ENCODE data around the gene MCRS1. TPM values are rescaled to one million over a fixed set of nuclear protein-coding genes. Genes with fewer than 3 reads are reported as not detected.

Gene MCRS1
- total RNA-seq, 6 donors from 2014 or later, result 39.6 to 85.9 (median 62.7) TPM

- Histone ChIP-seq H3K36me3 (peaks cover 7 to 30% (median 19%) of the 10 kb centered on the region in 4 donors), H3K27ac (no peak overlapping the region), H3K4me1 (peaks cover 8 to 12% (median 9%) of the 10 kb centered on the region in 4 donors), H3K4me3 (no peak overlapping the region), H3K27me3 (peaks cover 0 to 15% (median 7%) of the 10 kb centered on the region in 4 donors), H3K9me3 (no peaks in the 10 kb centered on the region)
- TF ChIP-seq POLR2A (IDR thresholded peaks at IDR 0.05), result no peak
- peak in 3 of 6 experiments; percentile 30 to 49 (median 39) for TF ChIP-seq CTCF (IDR thresholded peaks at IDR 0.05)
- no peak for DNase-seq
- no peak for ATAC-seq (ENCODE audit: low FRiP score in 2 of 2)
- 33 to 66% methylated on average over 1 to 2 of the region's 2 CpGs for WGBS, 2 donors
Observed at GRCh38 chr12:49553512-49554088, 14.3 kb downstream of the MCRS1 start.

GRCh38 chr12:49552899-49553298, 15.0 kb downstream of the MCRS1 start:
- TF ChIP-seq POLR2A (IDR thresholded peaks at IDR 0.05) (no peak), EP300 (IDR thresholded peaks at IDR 0.05) (no peak), CTCF (IDR thresholded peaks at IDR 0.05) (no peak), POLR2AphosphoS5 (IDR thresholded peaks at IDR 0.05) (no peak)
- 82 to 85% methylated on average over 8 of the region's 8 CpGs for WGBS, 2 donors
- ATAC-seq (ENCODE audit: low FRiP score in 2 of 2) (no peak), DNase-seq (no peak)
- Histone ChIP-seq H3K9me3 (no peaks in the 10 kb centered on the region), H3K27ac (no peak overlapping the region), H3K36me3 (peaks cover under 1 to 23% (median 12%) of the 10 kb centered on the region in 4 donors), H3K4me1 (peaks cover 12 to 15% (median 13%) of the 10 kb centered on the region in 4 donors), H3K27me3 (peaks cover 0 to 17% (median 10%) of the 10 kb centered on the region in 4 donors), H3K4me3 (no peak overlapping the region)

DNA sequence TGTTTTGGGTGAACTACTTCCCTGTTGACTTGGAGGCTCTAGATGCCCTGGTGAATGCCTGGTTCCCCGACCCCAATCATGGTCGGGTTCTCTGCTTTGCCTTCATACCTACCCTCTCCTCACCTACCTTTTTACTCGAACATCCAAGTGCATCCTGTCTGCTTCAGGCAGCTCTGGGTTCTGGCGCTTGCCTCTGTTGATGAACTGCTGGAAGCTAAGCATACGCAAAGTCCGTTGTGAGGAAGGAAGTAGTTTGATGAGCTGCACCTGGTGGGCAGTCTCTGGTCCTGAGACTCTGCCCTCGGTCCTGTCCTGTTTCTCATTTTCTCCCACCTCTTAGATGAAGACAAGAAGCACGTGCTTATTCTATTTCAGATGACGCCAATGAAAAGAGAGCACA, 15.5 kb downstream of the MCRS1 start:
- 42 to 59% methylated on average over 9 of the region's 9 CpGs for WGBS, 2 donors
- TF ChIP-seq CTCF (IDR thresholded peaks at IDR 0.05) (no peak), POLR2A (IDR thresholded peaks at IDR 0.05) (no peak), POLR2AphosphoS5 (IDR thresholded peaks at IDR 0.05) (no peak), EP300 (IDR thresholded peaks at IDR 0.05) (no peak)

GRCh38 chr12:49552014-49552413, 15.9 kb downstream of the MCRS1 start:
- WGBS, 2 donors, result 35 to 51% methylated on average over 4 to 7 of the region's 7 CpGs
- H3K4me1 ChIP-seq, result peaks cover 12 to 15% (median 13%) of the 10 kb centered on the region in 4 donors

More for the DNA sequence above, 15.5 kb downstream of the MCRS1 start:
- peaks cover 0 to 17% (median 10%) of the 10 kb centered on the region in 4 donors for H3K27me3 ChIP-seq
- peaks cover 12 to 15% (median 13%) of the 10 kb centered on the region in 4 donors for H3K4me1 ChIP-seq
- DNase-seq (no peak), ATAC-seq (ENCODE audit: low FRiP score in 2 of 2) (no peak)
- H3K36me3 ChIP-seq, result peaks cover 0 to 18% (median 8%) of the 10 kb centered on the region in 4 donors
- H3K4me3 ChIP-seq, result no peak overlapping the region
- no peaks in the 10 kb centered on the region for H3K9me3 ChIP-seq
- H3K27ac ChIP-seq, result no peak overlapping the region

More at GRCh38 chr12:49552014-49552413, 15.9 kb downstream of the MCRS1 start:
- Histone ChIP-seq H3K36me3 (peaks cover 0 to 14% (median 6%) of the 10 kb centered on the region in 4 donors), H3K27ac (no peak overlapping the region), H3K4me3 (no peak overlapping the region), H3K9me3 (no peaks in the 10 kb centered on the region), H3K27me3 (peaks cover 0 to 17% (median 10%) of the 10 kb centered on the region in 4 donors)
- DNase-seq (no peak), ATAC-seq (ENCODE audit: low FRiP score in 2 of 2) (no peak)
- TF ChIP-seq POLR2A (IDR thresholded peaks at IDR 0.05) (no peak), CTCF (IDR thresholded peaks at IDR 0.05) (no peak), EP300 (IDR thresholded peaks at IDR 0.05) (no peak), POLR2AphosphoS5 (IDR thresholded peaks at IDR 0.05) (no peak)

All from upper lobe of left lung (tissue), 6 donors.